GM12878 (cell line): ENCODE measurements around the gene ADRA2B. TPM values are rescaled to one million over a fixed set of nuclear protein-coding genes. Genes with fewer than 3 reads are reported as not detected.

Experiments
- BHLHE40 ChIP-seq, 2 experiments: fragments of 450-650 bp in 1 of 2; IDR thresholded peaks; 2 replicates each; pipeline ENCODE4 v1.6.1; 2011 to 2017; ENCODE audit warnings: low read depth in 2 of 2, borderline replicate concordance in 1 of 2, improper control_type of control experiment in 1 of 2, low read length in 1 of 2, mild to moderate bottlenecking in 1 of 2
- CBFB ChIP-seq: IDR thresholded peaks from 2 replicates; pipeline ENCODE4 v1.6.1; 2016; ENCODE audit warnings: antibody characterized with exemption, low read depth
- DPF2 ChIP-seq: fragments of 450-650 bp; IDR thresholded peaks from 2 replicates; pipeline ENCODE4 v1.6.1; 2017; ENCODE audit warnings: mild to moderate bottlenecking
- EED ChIP-seq: sonication (generic); IDR thresholded peaks from 2 replicates; pipeline ENCODE4 v1.6.1; 2016; ENCODE audit warnings: antibody characterized with exemption, low read depth
- EP300 ChIP-seq, 2 experiments: fragments of 150-350 bp in 1 of 2; IDR thresholded peaks; 2 replicates each; pipeline ENCODE4 v1.6.1; 2011 to 2012; ENCODE audit warnings: low read depth in 2 of 2, low read length in 2 of 2, borderline replicate concordance in 1 of 2, improper control_type of control experiment in 1 of 2, inconsistent platforms in 1 of 2; ENCODE audit not compliant: control insufficient read depth in 1 of 2
- FOXK2 ChIP-seq: fragments of 450-650 bp; IDR thresholded peaks from 2 replicates; pipeline ENCODE4 v1.6.1; 2017; ENCODE audit warnings: mild to moderate bottlenecking, moderate library complexity
- GABPA ChIP-seq: IDR thresholded peaks from 2 replicates; pipeline ENCODE4 v1.6.1; 2014; ENCODE audit warnings: antibody characterized with exemption, low read depth, mild to moderate bottlenecking, inconsistent platforms
- IKZF1 ChIP-seq: fragments of 450-650 bp; conservative IDR thresholded peaks from 2 replicates; pipeline ENCODE4 v1.6.1; 2017; ENCODE audit warnings: antibody characterized with exemption, mild to moderate bottlenecking
- IKZF2 ChIP-seq, 2 experiments: fragments of 450-650 bp; IDR thresholded peaks; 2 replicates each; pipeline ENCODE4 v1.6.1; 2017; ENCODE audit warnings: mild to moderate bottlenecking in 2 of 2, moderate library complexity in 2 of 2
- KAT2A ChIP-seq: conservative IDR thresholded peaks from 2 replicates; pipeline ENCODE4 v1.6.1; 2011; ENCODE audit warnings: low read depth, low read length; ENCODE audit not compliant: control insufficient read depth
- NBN ChIP-seq: fragments of 450-650 bp; IDR thresholded peaks from 2 replicates; pipeline ENCODE4 v1.6.1; 2016
- NFIC ChIP-seq: IDR thresholded peaks from 2 replicates; pipeline ENCODE4 v1.6.1; 2012; ENCODE audit warnings: low read depth, mild to moderate bottlenecking, inconsistent platforms, low read length, moderate library complexity
- PRDM15 ChIP-seq: fragments of 450-650 bp; formaldehyde crosslinking; IDR thresholded peaks from 2 replicates; pipeline ENCODE4 v1.4.0; 2020; ENCODE audit warnings: mild to moderate bottlenecking, moderate library complexity
- RAD51 ChIP-seq: fragments of 450-650 bp; IDR thresholded peaks from 2 replicates; pipeline ENCODE4 v1.6.1; 2016; ENCODE audit warnings: moderate library complexity, mild to moderate bottlenecking, inconsistent platforms
- RCOR1 ChIP-seq: conservative IDR thresholded peaks from 2 replicates; pipeline ENCODE4 v1.6.1; 2012; ENCODE audit warnings: low read depth, low read length, improper control_type of control experiment
- RELA ChIP-seq: fragments of 450-650 bp; IDR thresholded peaks from 2 replicates; pipeline ENCODE4 v1.8.0; 2014; ENCODE audit warnings: borderline replicate concordance; ENCODE audit not compliant: partially characterized antibody
- SUPT20H ChIP-seq: IDR thresholded peaks from 2 replicates; pipeline ENCODE4 v1.6.1; 2011; ENCODE audit warnings: low read depth, mild to moderate bottlenecking, low read length, moderate library complexity, borderline replicate concordance; ENCODE audit not compliant: control insufficient read depth
- TAF1 ChIP-seq: IDR thresholded peaks from 2 replicates; pipeline ENCODE4 v1.6.1; 2011; ENCODE audit warnings: mild to moderate bottlenecking, low read depth, low read length, borderline replicate concordance
- ZBTB11 ChIP-seq: fragments of 450-650 bp; formaldehyde crosslinking; IDR thresholded peaks from 2 replicates; pipeline ENCODE4 v1.5.0; 2022; ENCODE audit warnings: mild to moderate bottlenecking, missing genetic modification characterization
- ZNF274 ChIP-seq: IDR thresholded peaks from one replicate; pipeline ENCODE4 v1.8.0; 2011; ENCODE audit not compliant: insufficient read length, insufficient read depth
- polyA plus RNA-seq, 11 experiments: library from polyadenylated mRNA; depleted of rRNA in 4 of 11; unstranded in 6 of 11; stranded (reverse) in 5 of 11; fragments of >200 nt; fragmentation: Nextera tagmentation in 4 of 11; fragmentation: Illumina TruSeq in 1 of 11; extraction: Ambion mirVana in 4 of 11; extraction: Trizol in 1 of 11; gene quantifications; 1 replicate in 1 of 11; 2 replicates in 10 of 11; pipeline versions ENCODE4 v1.2.1 to v1.2.3, GENCODE V29; 2011 to 2016; ENCODE audit warnings: inconsistent platforms in 2 of 11, missing spikeins in 2 of 11, low read depth in 1 of 11
- total RNA-seq, 4 experiments: library from RNA; depleted of rRNA in 3 of 4; stranded (reverse); fragments of >200 nt in 3 of 4; fragmentation: Illumina TruSeq in 1 of 4; extraction: Trizol in 1 of 4; gene quantifications; 2 replicates each; pipeline versions ENCODE4 v1.2.1 to v1.2.3, GENCODE V29; 2013 to 2021

Gene ADRA2B
- total and polyA plus RNA-seq, 10 of the 15 experiments (the other 5 are each of a cell fraction or from before 2014, with no cell fraction given) = 0.01 to 0.10 (median 0.04) TPM; not detected in 6

- TF ChIP-seq DPF2 = peak; percentile 37; the same call in 1 of the 2 replicates
- TF ChIP-seq SUPT20H = no peak
- peak; percentile 81 for TF ChIP-seq IKZF1
- TF ChIP-seq CBFB = peak; percentile 27; the same call in 1 of the 2 replicates
- TF ChIP-seq BHLHE40 (IDR thresholded peaks at IDR 0.05; ENCODE audit: borderline replicate concordance in 1 of 2, low read depth in 2 of 2, low read length in 1 of 2) = peak; percentile 64 to 71
- TF ChIP-seq NFIC = no peak
- peak; percentile 0 for TF ChIP-seq RELA
- TF ChIP-seq NBN = peak; percentile 38
- TF ChIP-seq ZBTB11 (CRISPR knock-in tag) = no peak
- TF ChIP-seq RAD51 = peak; percentile 69
- TF ChIP-seq TAF1 = no peak
- TF ChIP-seq KAT2A = no peak
- no peak for TF ChIP-seq GABPA
- peak in 1 of 2 experiments; percentile 49; a peak in 1 of 4 replicates for TF ChIP-seq EP300 (IDR thresholded peaks at IDR 0.05; ENCODE audit: borderline replicate concordance in 1 of 2, control insufficient read depth in 1 of 2, low read depth in 2 of 2, low read length in 2 of 2)
- peak; percentile 68 to 80 for TF ChIP-seq IKZF2 (IDR thresholded peaks at IDR 0.05)
- TF ChIP-seq PRDM15 (CRISPR knock-in tag) = no peak
- TF ChIP-seq EED = 0 out of 2 replicates have a peak, but pooled peaks have one; percentile 26
- no peak for TF ChIP-seq FOXK2
- 0 out of 2 replicates have a peak, but pooled peaks have one; percentile 22 for TF ChIP-seq RCOR1
- no peak for TF ChIP-seq ZNF274
These were observed 39.8 kb upstream of the ADRA2B start (continued) for GRCh38 chr2:96156011-96156820.
